NCI-H128 (cell line): ENCODE data around the gene CACFD1.

Experiments used
- DNase-seq: peaks from one replicate; lab custom pipeline; 2025; ENCODE audit not compliant: unreplicated experiment; lab: John Stamatoyannopoulos, UW

The CACFD1 gene

GRCh38 chr9:133496861-133497842 is 37.4 kb downstream of the CACFD1 start:
- no peak for DNase-seq

- no peak for DNase-seq
These were observed 39.5 kb downstream of the CACFD1 start for GRCh38 chr9:133499132-133499891.

GRCh38 chr9:133499892-133500270 is 40.1 kb downstream of the CACFD1 start:
- DNase-seq, result no peak

GRCh38 chr9:133502112-133502511 is 42.3 kb downstream of the CACFD1 start:
- no peak for DNase-seq

GRCh38 chr9:133505186-133505830 is 45.5 kb downstream of the CACFD1 start:
- no peak for DNase-seq

- no peak for DNase-seq
These were observed 46.3 kb downstream of the CACFD1 start for GRCh38 chr9:133505901-133506652.

- DNase-seq, result no peak
These were observed 46.9 kb downstream of the CACFD1 start for GRCh38 chr9:133506653-133507038.

- no peak for DNase-seq
These were observed 47.6 kb downstream of the CACFD1 start for GRCh38 chr9:133507246-133507965.

GRCh38 chr9:133508046-133508445 is 48.3 kb downstream of the CACFD1 start:
- DNase-seq, result no peak

GRCh38 chr9:133509179-133510083 is 49.7 kb downstream of the CACFD1 start:
- peak; percentile 50 for DNase-seq

GRCh38 chr9:133510926-133511505 is 51.2 kb downstream of the CACFD1 start:
- no peak for DNase-seq

GRCh38 chr9:133511607-133512006 is 51.8 kb downstream of the CACFD1 start:
- no peak for DNase-seq

- DNase-seq, result no peak
These were observed 52.8 kb downstream of the CACFD1 start for GRCh38 chr9:133512253-133513213.

- no peak for DNase-seq
These were observed 53.7 kb downstream of the CACFD1 start for GRCh38 chr9:133513214-133514100.

- DNase-seq, result no peak
These were observed 54.9 kb downstream of the CACFD1 start for GRCh38 chr9:133514460-133515239.

- DNase-seq, result no peak
These were observed 55.4 kb downstream of the CACFD1 start for GRCh38 chr9:133515240-133515610.
